GM19035 (cell line): ENCODE measurements around the gene RGL1.

Source experiments
- ATAC-seq: cut with Tn5 transposase; IDR thresholded peaks from one replicate; pipeline ENCODE4 v1.9.1; 2021; ENCODE audit not compliant: unreplicated experiment

RGL1 gene

DNA sequence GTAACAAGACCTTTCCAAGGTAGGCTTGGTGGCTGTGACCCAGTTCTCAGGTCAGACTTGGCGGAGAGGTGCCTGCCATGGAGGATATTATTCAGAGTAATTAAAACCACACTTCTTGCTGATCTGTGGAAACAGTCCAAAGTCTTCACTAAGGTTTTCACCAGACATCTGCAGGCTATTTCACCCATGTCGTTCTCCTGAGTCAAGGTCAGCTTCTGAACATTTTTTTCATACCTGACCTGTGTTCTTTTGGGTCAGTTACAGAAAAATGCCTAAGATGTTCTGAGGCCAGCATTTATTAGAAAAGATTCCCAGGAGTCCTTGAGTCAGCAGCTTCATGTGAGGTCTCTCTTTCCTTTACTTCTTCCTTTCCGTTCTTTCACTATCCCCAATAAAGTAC lies 54.9 kb downstream of the RGL1 start:
- ATAC-seq, result no peak

DNA sequence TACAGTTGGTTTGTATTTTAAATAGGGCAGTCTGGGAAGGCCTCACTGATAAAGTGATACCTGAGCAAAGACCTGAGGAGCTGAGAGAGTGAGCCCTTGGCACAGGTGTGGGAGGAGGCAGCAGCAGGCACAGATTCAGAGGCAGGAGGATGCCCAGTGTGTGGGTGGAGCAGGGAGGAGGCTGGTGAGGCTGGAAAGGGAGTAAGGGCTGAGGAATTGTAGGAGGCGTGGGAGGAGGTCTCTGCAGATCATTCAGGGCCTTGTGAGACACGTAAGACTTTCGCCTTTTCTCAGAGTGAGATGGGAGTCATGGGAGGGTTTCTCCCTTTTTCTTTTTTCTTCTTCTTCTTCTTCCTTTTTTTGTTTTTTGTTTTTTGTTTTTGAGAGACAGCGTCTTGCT lies 58.0 kb downstream of the RGL1 start:
- ATAC-seq, result no peak

DNA sequence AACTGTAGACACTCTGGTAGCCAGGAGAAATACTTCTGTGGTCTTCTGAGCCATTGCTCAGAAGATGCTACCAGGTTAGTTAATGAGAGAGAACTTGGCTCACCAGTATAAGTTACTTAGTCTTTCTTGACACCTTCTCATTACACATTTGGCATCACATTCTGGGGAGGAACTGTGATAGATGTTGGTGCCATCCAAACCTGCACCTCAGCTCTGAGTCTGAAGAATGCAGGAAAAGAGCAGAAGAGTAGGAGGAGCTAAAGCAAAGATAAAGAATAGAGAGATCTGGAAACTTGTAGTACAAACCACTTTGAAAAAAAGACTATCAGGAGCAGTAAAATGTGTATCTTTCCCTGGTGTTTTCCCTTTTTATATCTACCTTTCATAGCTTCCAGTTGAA lies 58.9 kb downstream of the RGL1 start:
- ATAC-seq, result no peak

DNA sequence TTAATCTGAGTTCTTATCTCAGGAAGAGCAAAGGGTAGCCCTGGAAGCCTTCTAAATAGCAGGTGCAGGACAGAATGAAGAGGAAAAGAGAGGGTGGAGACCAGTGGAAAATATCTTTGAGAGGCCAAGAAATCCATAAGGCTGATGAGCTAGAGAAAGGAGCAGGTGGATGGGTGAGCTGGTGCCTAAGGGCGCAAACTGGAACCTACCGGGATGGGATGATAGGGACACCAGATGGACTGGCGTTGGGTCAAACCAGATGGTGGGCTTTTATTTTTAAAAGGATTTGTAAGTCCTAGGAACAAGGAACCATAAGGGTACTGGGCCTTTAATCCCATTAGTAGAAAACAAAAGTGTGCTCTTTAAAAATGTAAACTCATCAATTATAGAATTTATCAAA lies 59.7 kb downstream of the RGL1 start:
- no peak for ATAC-seq

DNA sequence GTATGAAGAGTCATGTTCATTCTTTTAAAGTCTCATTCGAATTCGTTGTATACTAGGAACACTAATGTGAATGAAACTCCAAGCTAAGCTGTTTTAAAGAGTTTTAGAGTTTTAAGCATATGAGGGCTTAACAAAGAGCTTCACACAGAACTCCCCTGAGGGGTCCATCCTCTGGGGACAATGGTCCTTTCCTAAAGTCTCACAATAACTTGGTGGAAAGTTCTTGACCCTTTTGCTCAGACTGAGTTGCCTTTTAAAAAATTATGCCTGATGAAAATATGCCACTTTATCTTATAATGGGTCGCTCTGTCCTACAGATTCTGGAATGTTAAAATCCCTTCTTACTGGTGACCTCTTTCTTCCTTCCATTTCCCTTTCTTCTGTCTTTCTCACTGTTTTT lies 64.3 kb downstream of the RGL1 start:
- ATAC-seq, result no peak

DNA sequence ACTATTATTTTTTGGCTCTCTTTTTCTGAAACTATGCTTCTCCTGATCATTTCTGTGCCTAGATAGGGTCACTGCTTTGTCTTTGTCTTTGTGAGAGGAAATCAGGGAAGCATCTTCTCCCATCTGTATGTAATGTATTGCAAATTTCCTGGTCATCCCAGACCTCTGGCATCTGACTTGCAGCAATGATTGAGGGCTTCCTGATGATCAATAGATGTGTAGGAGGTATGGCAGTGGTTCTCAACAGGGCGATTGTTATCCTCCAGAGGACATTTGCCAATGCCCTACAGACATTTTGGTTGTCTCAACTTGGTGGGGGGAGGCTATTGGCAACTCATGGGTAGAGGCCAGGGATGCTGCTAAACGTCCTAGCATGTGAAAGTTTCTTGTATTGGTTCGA lies 64.7 kb downstream of the RGL1 start:
- no peak for ATAC-seq

DNA sequence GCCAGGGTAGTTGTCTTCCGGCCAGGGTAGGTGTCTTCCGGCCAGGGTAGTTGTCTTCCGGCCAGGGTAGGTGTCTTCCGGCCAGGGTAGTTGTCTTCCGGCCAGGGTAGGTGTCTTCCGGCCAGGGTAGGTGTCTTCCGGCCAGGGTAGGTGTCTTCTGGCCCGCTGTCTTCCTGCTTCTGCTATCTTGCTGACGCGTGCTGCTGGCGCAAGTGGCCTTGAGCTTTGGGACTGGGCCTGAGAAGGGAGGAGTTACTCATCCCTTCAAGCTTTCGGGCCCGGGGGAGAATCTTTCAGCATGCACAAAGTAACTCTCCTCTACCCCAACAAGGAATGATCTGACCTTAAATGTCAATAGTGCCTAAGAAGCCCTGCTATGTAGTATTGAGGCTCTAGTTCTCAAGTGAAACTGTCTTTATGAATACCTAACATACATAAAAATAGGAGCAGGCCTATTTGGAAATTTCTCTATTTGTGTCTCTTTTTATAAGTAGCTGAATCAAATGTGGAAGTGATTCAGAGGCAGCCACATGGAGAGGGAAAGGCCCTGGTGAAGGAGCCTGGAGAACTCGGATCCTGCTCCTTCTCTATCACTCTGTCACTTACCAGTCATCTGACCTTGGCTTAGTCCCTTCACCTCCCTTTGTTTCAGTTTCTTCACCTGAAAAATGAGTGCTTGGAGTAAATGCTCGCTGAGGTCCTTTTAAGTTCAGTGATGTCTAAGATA lies 65.6 kb downstream of the RGL1 start:
- ATAC-seq, result peak; percentile 39

DNA sequence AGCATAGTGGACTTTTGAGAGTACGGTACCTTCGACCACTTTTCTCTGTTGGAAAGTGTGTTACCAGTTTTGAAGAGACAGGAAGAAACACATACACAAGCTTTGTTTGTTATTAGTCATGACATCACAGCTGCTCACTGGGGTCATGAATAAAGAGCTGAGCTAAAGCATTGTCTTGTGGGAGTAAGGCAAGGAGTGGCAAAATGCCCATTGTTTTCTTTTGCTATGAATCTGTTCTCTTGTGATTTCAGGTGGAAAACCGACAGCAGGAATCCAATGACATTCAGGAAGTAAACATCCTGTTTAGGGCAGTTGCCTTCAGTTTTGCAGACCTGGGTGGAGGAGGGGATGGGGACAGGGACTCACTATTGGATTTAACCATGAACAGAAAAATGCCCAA lies 66.2 kb downstream of the RGL1 start:
- ATAC-seq, result peak; percentile 67

DNA sequence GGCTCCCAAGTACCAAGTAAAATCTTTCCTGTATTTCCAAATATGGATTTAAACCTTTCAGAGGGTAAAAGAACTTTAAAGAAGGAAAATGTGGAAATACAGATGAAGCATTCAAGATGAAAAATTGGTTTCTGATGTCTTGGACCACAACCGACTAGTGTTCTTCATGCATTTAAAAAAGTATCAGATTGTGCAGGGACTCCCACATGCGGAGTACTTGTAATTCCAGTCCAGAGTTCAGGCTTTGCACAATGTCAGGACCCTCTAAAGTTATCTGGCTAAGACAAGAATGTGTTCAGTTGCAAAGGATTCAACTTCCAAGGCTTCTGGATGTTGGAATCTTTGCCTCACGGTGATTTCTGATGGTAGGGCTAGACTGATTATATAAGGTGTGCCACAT lies 66.7 kb downstream of the RGL1 start:
- no peak for ATAC-seq

DNA sequence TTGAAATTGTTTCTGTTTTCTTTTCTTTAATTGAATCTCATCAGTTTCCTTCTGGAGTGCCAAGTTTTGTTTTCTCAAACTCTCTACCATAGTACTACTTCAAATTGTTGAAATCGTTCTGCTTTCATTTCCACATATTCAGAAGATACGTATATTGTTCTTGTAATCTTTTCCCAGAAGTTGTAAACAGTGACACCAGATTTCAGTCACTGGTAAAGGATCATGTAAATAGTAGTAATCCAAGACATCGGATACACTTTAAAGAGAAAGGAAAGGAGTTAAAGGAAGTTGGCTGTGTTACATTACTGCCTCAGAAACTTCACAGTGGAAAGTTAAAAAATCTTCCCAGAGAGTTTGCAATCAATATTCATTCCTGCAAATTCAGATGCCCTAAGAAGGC lies 67.5 kb downstream of the RGL1 start:
- ATAC-seq, result no peak

DNA sequence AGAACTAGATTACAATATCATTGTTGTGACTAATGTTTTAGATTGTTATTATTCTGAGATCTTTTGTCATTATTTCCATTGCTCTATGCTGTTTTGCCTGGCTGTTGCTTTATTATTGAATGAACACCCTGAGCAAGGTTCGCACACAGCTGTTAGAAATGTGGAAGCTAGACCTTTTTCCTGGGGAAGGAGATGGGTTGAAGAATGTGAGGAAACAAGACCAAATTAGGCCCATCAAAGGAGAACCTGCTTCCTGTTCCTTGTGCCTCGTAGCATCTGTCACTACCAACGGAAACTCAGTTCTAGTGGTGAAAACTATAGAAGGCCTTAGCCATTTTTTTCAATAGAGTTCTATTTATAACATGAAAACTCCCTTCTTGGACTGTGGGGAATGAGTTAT lies 68.7 kb downstream of the RGL1 start:
- no peak for ATAC-seq

DNA sequence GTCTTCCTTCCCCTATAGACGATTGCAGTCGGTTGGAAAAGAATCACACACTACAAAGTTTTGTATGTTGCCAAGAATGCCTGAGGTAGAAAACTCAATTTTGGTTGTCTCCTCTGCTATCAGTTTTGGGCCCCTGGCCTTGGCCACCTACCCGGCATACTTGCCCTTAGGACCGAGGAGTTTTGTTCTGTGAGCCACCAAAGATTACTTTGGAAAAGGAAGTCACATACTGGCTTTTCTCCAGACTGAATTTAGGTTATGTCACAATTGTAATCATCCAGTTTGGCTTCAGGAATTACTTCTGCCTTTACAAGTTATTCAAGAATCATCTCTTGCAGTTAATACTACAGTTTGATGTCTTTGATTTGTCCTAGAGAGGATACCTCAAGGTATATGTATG lies 71.4 kb downstream of the RGL1 start:
- no peak for ATAC-seq

DNA sequence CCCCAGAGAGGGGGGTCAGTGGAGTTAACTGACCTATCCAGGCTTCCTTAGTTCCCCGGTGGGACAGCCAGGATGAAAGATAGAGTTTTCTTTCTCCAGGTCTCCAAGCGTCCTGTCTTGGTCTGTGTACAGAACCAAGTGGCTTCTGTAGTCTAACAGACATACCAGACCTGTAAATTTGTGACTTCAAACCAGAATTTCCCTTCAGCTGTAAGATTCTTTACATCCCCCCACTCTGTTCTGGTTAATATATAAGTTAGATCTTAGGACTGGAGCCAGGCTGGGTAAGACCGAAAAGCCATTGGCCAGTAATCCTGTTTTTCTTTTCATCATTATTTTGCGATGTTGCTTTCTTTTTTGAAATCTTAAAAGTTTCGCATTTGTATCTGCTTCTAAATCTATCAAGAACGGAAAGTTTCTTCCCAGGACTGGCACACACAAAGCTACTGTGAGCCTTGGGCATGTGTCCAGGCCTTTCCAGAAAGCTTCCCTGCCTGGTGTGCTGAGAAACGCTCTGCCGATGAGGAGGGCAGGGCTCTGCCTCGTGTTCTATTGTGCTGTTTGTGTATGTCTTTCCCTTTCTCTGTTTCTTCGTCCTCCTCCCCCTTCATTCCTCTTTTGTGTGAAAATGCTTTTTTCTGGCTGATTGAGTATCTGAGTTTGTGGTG lies 72.3 kb downstream of the RGL1 start:
- no peak for ATAC-seq

DNA sequence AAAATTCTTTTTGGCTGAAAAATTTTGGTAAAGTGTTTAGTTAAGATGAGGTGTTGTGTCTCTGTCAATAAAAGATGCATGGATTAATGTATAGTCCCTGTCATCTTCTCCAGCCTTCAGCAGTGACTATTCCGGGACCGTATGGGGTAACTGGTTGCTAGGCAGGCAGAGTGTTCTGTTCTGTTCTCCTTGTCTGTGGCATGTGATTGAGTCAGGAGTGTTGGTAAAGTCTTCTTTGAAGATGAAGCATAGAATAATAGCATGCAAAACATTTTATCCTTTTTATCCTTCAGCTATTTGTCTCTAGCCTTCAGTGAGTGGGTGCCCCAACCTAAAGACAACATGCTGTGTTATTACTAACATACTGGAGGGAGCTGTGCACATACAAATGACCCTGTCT lies 74.6 kb downstream of the RGL1 start:
- no peak for ATAC-seq

DNA sequence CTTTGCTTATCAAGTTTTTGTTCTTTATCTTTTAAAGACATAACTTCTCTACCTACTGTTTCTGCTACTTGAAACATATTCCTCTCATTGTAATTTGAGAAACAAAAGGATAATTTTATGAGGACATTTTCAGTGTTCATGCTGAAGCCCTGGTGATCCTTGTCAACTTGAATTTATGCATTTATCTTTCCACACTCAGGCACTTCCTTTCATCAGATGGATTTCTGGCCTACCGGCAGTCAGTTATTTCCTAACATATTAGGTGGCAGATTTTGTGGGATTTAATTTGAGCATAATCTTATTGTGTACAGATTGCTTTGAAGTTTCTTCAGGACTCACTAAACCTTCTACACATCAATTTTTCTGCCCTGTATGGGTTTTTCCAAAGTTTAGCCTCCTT lies 75.0 kb downstream of the RGL1 start:
- no peak for ATAC-seq

DNA sequence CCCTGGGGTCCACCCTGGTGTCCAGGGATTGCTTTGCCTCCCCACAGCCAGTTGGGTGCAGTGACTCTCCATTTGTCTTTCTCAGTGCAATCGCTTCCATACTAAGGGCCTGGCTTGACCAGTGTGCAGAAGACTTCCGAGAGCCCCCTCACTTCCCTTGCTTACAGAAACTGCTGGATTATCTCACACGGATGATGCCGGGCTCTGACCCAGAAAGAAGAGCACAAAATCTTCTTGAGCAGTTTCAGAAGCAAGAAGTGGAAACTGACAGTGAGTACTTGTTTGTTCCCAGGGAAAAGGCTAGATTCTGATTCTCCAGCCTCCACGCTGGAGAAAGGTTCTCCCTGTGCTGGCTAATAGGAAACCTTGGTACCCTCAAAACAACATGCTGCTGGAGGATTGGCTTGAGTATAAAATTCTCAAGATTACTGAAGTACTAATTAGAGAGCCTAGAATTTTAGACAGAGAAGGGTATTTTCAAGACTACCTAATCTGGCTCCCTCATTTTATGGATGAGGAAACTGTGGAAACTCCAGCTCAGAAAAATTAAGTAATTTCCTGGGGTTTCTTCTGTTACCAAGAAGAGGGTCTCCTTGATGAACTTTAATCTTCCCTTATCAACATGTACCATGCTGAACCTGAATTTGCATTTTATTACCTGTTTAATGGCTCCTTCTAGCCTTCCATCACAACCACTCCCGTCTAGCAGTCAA lies 75.8 kb downstream of the RGL1 start:
- no peak for ATAC-seq

DNA sequence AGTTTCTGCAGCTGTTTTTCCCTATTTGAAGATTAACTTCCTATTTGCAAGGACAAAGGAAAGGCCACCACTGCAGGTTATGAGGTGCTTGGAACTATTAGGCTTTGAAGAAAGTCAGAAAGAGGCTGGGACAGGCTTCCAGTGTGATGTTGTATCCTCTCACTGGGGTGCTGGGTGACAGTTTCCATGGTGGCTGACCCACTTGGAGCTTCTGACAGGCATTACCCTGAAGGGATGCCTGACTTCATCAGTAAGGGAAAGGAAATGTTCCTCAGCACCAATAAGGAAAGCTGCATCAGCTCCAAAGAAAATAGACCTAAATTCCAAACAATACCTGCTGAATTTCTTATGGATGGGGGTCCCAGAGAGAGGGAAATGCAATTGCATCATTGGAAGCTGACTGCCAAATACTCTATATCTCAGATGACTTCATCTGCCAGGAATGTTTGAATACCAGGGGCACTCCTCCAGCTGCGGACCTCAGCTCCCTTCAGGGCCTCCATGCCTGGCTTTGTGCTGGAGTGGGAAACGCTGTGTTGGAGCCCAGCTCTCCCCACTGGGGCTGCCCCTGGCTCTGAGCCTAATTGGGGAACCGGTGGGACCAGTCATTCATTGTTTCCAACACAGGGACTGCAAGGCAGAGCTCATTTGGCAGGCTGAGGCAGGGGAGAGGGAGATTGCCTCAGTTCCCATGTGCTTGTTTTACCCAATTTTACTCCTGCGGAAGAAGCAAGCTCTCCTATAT lies 76.6 kb downstream of the RGL1 start:
- no peak for ATAC-seq

DNA sequence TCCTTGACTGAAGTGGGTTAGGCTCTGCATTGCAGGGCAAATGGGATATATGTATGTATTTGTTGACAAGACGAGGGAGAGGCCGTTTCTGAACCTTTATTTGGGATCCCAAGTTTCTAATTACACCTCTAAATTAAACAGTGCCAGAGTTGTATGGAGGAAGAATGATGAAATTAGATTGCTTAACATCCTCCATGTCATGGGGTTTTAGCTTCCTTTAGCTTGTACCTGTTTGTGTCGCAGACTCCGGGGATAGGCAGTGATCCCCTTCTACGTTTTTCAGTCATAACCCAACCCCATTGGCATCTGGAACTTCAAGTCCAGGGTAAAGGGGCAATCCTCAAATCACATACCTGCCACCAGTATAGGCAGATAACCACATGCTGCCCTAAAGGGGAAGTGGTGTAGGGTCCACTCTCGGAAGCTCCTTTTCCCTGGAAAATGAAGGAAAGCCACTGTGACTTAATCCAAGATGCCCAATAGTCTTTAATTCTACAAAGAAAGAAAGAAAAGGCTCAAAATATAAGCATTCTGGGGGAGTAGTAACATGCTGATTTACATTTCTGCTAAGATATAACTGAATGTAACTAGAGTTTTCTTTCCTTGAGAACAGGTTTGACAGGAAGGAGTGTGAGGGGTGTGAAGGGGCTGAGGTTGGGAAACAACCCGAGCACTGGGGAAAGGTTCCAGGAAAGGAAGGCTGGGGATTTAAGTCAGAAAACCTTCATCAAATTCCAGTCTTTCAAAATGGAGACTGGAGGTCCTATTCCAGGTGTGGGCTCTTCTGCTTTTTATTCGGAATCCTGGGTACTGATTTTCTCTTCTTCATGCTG lies 77.6 kb downstream of the RGL1 start:
- ATAC-seq, result no peak

DNA sequence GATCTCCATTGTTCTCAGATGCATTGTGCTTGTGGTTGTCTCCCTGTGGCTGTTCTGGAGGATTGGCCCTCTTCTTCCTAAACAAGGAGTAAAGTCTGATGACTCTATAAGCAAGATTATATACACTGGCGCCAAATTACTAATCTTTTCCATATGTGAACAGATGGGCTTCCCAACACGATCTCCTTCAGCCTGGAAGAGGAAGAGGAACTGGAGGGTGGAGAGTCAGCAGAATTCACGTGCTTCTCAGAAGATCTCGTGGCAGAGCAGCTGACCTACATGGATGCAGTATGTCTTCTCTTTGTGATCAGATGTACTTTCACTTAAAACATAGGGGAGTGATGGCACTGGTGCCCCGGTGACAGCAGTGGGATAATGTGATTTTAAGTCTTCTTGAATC lies 78.7 kb downstream of the RGL1 start:
- ATAC-seq, result no peak

DNA sequence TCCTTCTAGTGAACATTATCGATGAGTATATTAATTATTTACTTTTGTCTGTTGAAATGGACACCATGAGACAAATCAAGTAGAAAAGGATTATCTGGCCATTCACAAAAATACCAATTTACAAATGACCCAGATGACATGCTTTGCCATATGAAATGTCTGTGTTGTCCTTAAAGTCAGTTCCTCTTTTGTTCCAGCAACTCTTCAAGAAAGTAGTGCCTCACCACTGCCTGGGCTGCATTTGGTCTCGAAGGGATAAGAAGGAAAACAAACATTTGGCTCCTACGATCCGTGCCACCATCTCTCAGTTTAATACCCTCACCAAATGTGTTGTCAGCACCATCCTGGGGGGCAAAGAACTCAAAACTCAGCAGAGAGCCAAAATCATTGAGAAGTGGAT lies 79.6 kb downstream of the RGL1 start:
- ATAC-seq, result no peak
